HL-60 (cell line): ENCODE data around the gene MGAT4B.
A peak's percentile ranks its signal among the peaks of the same experiment; 100 is the strongest.

ENCODE experiments used
- DNase-seq, 2 experiments: peaks; one replicate each; pipeline ENCODE4 v3.0.0-alpha.2; 2010 to 2020; ENCODE audit warnings: low read depth in 1 of 2, low spot score in 1 of 2
- H3K27ac ChIP-seq: fragments of 250-450 bp; sonication (Bioruptor Pico); replicated peaks from 2 replicates; pipeline ENCODE4 v1.5.1; 2020; ENCODE audit warnings: mild to moderate bottlenecking, moderate library complexity
- H3K27me3 ChIP-seq: fragments of 250-450 bp; sonication (Bioruptor Pico); 2 replicates; pipeline ENCODE4 v1.5.1; 2021; ENCODE audit warnings: mild to moderate bottlenecking, moderate library complexity; ENCODE audit not compliant: insufficient read depth, poor library complexity, severe bottlenecking
- H3K4me3 ChIP-seq: replicated peaks from 2 replicates; pipeline ENCODE4 v1.5.1; 2011; ENCODE audit warnings: mild to moderate bottlenecking, control low read depth, low read length; ENCODE audit not compliant: insufficient read depth
- CTCF ChIP-seq: IDR thresholded peaks from one replicate; pipeline ENCODE4 v1.5.1; 2011; ENCODE audit warnings: low read length, control low read depth, inconsistent platforms; ENCODE audit not compliant: insufficient read depth
- GABPA ChIP-seq: IDR thresholded peaks from 2 replicates; pipeline ENCODE4 v1.6.1; 2012; ENCODE audit warnings: low read depth
- POLR2AphosphoS5 ChIP-seq: IDR thresholded peaks from 2 replicates; pipeline ENCODE4 v1.6.1; 2012; ENCODE audit warnings: low read depth
- REST ChIP-seq: IDR thresholded peaks from 2 replicates; pipeline ENCODE4 v1.6.1; 2012; ENCODE audit warnings: low read depth; ENCODE audit not compliant: insufficient replicate concordance
- SPI1 ChIP-seq: IDR thresholded peaks from 2 replicates; pipeline ENCODE4 v1.6.1; 2012; ENCODE audit warnings: low read depth, mild to moderate bottlenecking, borderline replicate concordance

Gene MGAT4B

GRCh38 chr5:179766021-179766725, 40.5 kb downstream of the MGAT4B start:
- Histone ChIP-seq H3K4me3 (no peak overlapping the region), H3K27me3 (no peaks in the 10 kb centered on the region), H3K27ac (peak overlapping the region; percentile 16)
- no peak for DNase-seq
- TF ChIP-seq CTCF: no peak
- TF ChIP-seq GABPA: no peak
- no peak for TF ChIP-seq REST
- no peak for TF ChIP-seq POLR2AphosphoS5
- TF ChIP-seq SPI1: no peak

- TF ChIP-seq CTCF (no peak), POLR2AphosphoS5 (no peak), REST (no peak), SPI1 (no peak), GABPA (no peak)
- peak overlapping the region; percentile 16 for H3K27ac ChIP-seq
- H3K27me3 ChIP-seq: no peaks in the 10 kb centered on the region
- no peak overlapping the region for H3K4me3 ChIP-seq
- DNase-seq: peak in 1 of 2 experiments; percentile 48
Measured at GRCh38 chr5:179765400-179765799, 41.3 kb downstream of the MGAT4B start.

- Histone ChIP-seq H3K4me3 (no peak overlapping the region), H3K27ac (no peak overlapping the region), H3K27me3 (no peaks in the 10 kb centered on the region)
- TF ChIP-seq POLR2AphosphoS5 (no peak), REST (no peak), CTCF (no peak), SPI1 (no peak), GABPA (no peak)
- DNase-seq: no peak
Measured at GRCh38 chr5:179764056-179764455, 42.6 kb downstream of the MGAT4B start.
